Thyroid gland (tissue), 4 donors: Measurements from ENCODE around the gene ADAM8. TPM values are rescaled to one million over a fixed set of nuclear protein-coding genes. Genes with fewer than 3 reads are reported as not detected.

Experiments
- DNase-seq, 2 donors: peaks; one replicate each; pipeline ENCODE4 v3.0.0-alpha.2; 2019
- H3K27ac ChIP-seq, 3 donors: fragments of 200-600 bp; sonication (generic); 1 replicate in 2 of 3; 2 replicates in 1 of 3; pipeline ENCODE4 v1.5.1; 2016 to 2019; ENCODE audit warnings: mild to moderate bottlenecking in 1 of 3, moderate library complexity in 1 of 3
- H3K27me3 ChIP-seq: fragments of 200-600 bp; sonication (generic); one replicate; pipeline ENCODE4 v1.5.1; 2019
- H3K36me3 ChIP-seq, 2 donors: fragments of 200-600 bp; sonication (generic); one replicate each; pipeline ENCODE4 v1.5.1; 2016 to 2019
- H3K4me1 ChIP-seq, 2 donors: fragments of 200-600 bp; sonication (generic); one replicate each; pipeline ENCODE4 v1.5.1; 2017 to 2019
- H3K4me3 ChIP-seq, 3 donors: fragments of 200-600 bp; sonication (generic); replicated peaks in 1 of 3; 1 replicate in 2 of 3; 2 replicates in 1 of 3; pipeline ENCODE4 v1.5.1; 2016; ENCODE audit warnings: mild to moderate bottlenecking in 1 of 3
- H3K9me3 ChIP-seq: fragments of 200-600 bp; sonication (generic); one replicate; pipeline ENCODE4 v1.5.1; 2017
- POLR2A ChIP-seq, 2 donors: fragments of 450-650 bp; IDR thresholded peaks; one replicate each; pipeline ENCODE4 v1.6.1; 2017; ENCODE audit warnings: antibody characterized with exemption in 2 of 2, mild to moderate bottlenecking in 2 of 2, moderate library complexity in 1 of 2
- WGBS, 2 donors: methylation state at CpG; one replicate each; pipeline ENCODE4 v1.1.5; 2017; 5-methylcytosine and 5-hydroxymethylcytosine counted together
- intact Hi-C: fragments of 100-400 bp; cut with DNase I; formaldehyde crosslinking; loops from one replicate; pipeline ENCODE4 v1.15.1; 2023
- total RNA-seq, 4 donors: library from RNA; depleted of rRNA; stranded (reverse); fragments of >200 nt; gene quantifications; one replicate each; pipeline ENCODE4 v1.2.3, GENCODE V29; 2016
- TF ChIP-seq, protein P1 (sequence below), 6 experiments: fragments of 200-600 bp in 3 of 6; fragments of 450-650 bp in 3 of 6; sonication (generic) in 3 of 6; IDR thresholded peaks; one replicate each; pipeline ENCODE4 v1.5.1; 2016 to 2019; ENCODE audit warnings: antibody characterized with exemption in 6 of 6, mild to moderate bottlenecking in 2 of 6, inconsistent platforms in 1 of 6, moderate library complexity in 1 of 6

Gene ADAM8
- total RNA-seq, 4 donors from 2014 or later = 1.6 to 9.8 (median 2.6) TPM

DNA sequence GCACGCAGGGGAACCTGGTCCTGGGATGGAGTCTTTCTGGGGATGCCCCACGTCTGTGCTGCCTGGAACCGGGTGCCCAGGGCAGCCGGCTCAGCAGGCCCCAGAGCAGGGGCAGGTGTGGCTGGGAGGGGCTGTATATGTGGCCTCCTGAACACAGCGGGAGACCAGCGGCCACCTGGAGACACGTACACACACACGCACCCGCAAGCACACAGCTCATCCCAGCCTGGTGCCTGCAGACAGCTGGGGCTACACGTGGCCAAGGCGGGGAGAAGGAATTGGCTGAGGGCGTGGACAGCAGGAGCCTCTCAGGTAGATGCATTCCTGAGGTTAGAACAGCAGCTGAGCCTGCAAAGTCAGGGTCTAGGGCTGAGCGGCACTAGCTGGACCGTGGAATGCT, 14.0 kb downstream of the ADAM8 start:
- Histone ChIP-seq H3K9me3 (no peaks in the 10 kb centered on the region), H3K4me1 (peaks cover 14 to 34% of the 10 kb centered on the region in 2 donors), H3K27me3 (no peaks in the 10 kb centered on the region), H3K36me3 (no peaks in the 10 kb centered on the region), H3K4me3 (no peak overlapping the region), H3K27ac (no peak overlapping the region)
- TF ChIP-seq, protein P1, sequence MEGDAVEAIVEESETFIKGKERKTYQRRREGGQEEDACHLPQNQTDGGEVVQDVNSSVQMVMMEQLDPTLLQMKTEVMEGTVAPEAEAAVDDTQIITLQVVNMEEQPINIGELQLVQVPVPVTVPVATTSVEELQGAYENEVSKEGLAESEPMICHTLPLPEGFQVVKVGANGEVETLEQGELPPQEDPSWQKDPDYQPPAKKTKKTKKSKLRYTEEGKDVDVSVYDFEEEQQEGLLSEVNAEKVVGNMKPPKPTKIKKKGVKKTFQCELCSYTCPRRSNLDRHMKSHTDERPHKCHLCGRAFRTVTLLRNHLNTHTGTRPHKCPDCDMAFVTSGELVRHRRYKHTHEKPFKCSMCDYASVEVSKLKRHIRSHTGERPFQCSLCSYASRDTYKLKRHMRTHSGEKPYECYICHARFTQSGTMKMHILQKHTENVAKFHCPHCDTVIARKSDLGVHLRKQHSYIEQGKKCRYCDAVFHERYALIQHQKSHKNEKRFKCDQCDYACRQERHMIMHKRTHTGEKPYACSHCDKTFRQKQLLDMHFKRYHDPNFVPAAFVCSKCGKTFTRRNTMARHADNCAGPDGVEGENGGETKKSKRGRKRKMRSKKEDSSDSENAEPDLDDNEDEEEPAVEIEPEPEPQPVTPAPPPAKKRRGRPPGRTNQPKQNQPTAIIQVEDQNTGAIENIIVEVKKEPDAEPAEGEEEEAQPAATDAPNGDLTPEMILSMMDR (IDR thresholded peaks at IDR 0.05) = no peak
- TF ChIP-seq POLR2A (IDR thresholded peaks at IDR 0.05) = no peak
- 73 to 90% methylated on average over 6 to 11 of the region's 14 CpGs for WGBS, 2 donors
- intact Hi-C loops = loop anchor here (5.0 kb wide), 1 partner anchor 50 kb away; no protein-coding TSS in a partner anchor
- DNase-seq = peak in 1 of 2 donors; percentile 31

DNA sequence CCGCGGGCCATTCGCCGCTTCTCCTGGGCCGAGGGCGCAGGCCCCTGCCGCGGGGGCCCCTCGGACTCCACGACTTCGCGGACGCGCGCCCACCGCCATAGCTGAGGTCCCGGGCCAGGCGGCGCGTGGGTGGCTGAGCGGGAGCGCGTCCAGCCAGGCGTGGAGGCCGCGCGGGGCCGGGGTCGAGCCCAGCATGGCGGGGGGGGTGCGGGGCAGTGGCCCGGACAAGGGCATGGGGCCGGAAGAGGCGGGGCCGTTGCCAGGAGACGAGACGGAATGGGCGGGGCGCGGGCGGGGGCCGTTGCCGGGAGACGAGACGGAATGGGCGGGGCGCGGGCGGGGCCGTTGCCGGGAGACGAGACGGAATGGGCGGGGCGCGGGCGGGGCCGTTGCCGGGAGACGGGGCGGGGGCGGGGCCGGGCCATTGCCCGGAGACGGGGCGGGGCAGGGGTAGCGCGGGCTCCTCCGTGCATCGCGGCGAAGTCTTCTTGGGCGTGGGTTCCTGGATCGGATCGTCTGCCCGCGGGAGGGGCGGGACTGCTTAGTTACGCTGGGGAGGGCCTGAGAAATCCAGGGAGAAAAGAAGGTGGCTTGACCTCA, 14.8 kb downstream of the ADAM8 start:
- no peaks in the 10 kb centered on the region for H3K27me3 ChIP-seq
- WGBS, 2 donors = 0 to 5% methylated on average over 16 to 28 of the region's 79 CpGs
- no peaks in the 10 kb centered on the region for H3K9me3 ChIP-seq
- intact Hi-C loops = loop anchor here (5.0 kb wide), 1 partner anchor 50 kb away; no protein-coding TSS in a partner anchor
- H3K36me3 ChIP-seq = no peaks in the 10 kb centered on the region
- peaks cover 17 to 42% of the 10 kb centered on the region in 2 donors for H3K4me1 ChIP-seq
- peak in 1 of 2 donors; percentile 62 for TF ChIP-seq POLR2A (IDR thresholded peaks at IDR 0.05)
- TF ChIP-seq, protein P1 (IDR thresholded peaks at IDR 0.05) = no peak
- H3K27ac ChIP-seq = peak overlapping the region; percentile 74 to 84 (median 80)
- peak overlapping the region; percentile 71 to 89 (median 84) for H3K4me3 ChIP-seq
- DNase-seq = peak; percentile 86 to 89

DNA sequence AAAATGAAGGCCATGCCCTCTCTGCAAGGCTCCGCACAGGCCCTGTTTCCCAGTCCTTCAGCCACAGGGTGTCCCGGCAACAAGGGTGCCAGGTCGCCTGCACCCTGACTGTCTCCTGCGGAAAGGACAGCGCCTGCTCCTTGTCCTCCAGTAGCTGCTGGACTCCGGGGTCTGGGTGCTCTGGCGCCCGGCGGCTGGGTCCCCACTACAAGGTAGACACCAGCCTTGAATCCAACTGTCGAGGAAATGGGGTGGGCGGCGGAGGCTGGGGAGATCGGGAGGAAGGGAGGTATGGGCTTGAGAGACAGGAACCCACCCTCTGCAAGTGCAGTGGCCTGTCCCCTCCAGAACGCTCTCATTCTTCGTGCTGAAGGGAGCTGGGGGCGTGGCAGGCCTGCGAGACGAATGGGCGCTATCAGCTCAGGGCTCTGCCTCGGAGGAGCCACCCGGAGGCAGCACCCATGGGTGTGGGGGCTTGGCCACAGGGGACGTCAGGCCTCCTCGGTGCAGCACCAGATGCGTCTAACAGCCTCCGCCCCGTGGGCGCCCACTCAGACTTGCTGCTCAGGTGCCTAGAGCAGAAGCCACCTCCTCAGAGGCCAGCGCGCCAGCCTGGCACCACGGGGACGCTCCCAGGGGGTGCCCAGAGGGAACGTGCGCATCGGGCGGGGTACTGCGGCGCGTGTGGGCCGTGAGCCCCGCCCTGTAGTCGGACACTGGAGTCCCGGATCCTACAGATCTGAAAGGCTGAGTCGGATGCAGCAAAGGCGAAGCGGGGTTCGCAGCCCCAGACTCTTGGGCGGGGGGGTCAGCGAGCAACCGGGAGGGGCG, 15.6 kb downstream of the ADAM8 start:
- intact Hi-C loops = loop anchor here (5.0 kb wide), 1 partner anchor 51 kb away; no protein-coding TSS in a partner anchor
- H3K27ac ChIP-seq = peak overlapping the region; percentile 74 to 84 (median 80)
- WGBS, 2 donors = 0 to 33% methylated on average over 1 to 26 of the region's 50 CpGs
- H3K4me1 ChIP-seq = peaks cover 17 to 42% of the 10 kb centered on the region in 2 donors
- no peaks in the 10 kb centered on the region for H3K27me3 ChIP-seq
- peak overlapping the region; percentile 71 to 89 (median 84) for H3K4me3 ChIP-seq
- DNase-seq = peak; percentile 72 to 76
- H3K9me3 ChIP-seq = no peaks in the 10 kb centered on the region
- H3K36me3 ChIP-seq = no peaks in the 10 kb centered on the region
- no peak for TF ChIP-seq POLR2A (IDR thresholded peaks at IDR 0.05)
- TF ChIP-seq, protein P1 (IDR thresholded peaks at IDR 0.05) = no peak

GRCh38 chr10:133259602-133259989, 17.1 kb downstream of the ADAM8 start:
- H3K9me3 ChIP-seq = no peaks in the 10 kb centered on the region
- TF ChIP-seq, protein P1 (IDR thresholded peaks at IDR 0.05) = no peak
- no peak for TF ChIP-seq POLR2A (IDR thresholded peaks at IDR 0.05)
- peaks cover 17 to 42% of the 10 kb centered on the region in 2 donors for H3K4me1 ChIP-seq
- no peak overlapping the region for H3K4me3 ChIP-seq
- 69 to 73% methylated on average over 7 to 12 of the region's 12 CpGs for WGBS, 2 donors
- intact Hi-C loops = no loop called here
- no peak for DNase-seq
- H3K27me3 ChIP-seq = no peaks in the 10 kb centered on the region
- no peak overlapping the region for H3K27ac ChIP-seq
- no peaks in the 10 kb centered on the region for H3K36me3 ChIP-seq
